Activated CD8-positive, alpha-beta memory T cell treated with anti-CD3 and anti-CD28 coated beads for 1 hour (primary cell): ENCODE measurements around the gene DNAJC12.
"Not testable (repeated sequence)": the region's sequence is repeated elsewhere in the genome, so short reads cannot be mapped to it uniquely, and the experiment has no call there.

Experiments used
- DNase-seq, 2 donors: peaks; one replicate each; pipeline ENCODE4 v3.0.0-alpha.2; 2020; ENCODE audit warnings: low read depth in 1 of 2; ENCODE audit errors: extremely low read depth in 1 of 2

Gene DNAJC12

GRCh38 chr10:67837541-67838314, at the start of gene DNAJC12:
DNAJC12 (minus strand) TSS chr10:67838188; CDS start chr10:67838011, 177 bp downstream.
- DNase-seq: no peak

GRCh38 chr10:67884842-67885670, 47.1 kb upstream of the DNAJC12 start:
- DNase-seq: peak; percentile 21 to 51

- peak; percentile 87 to 92 for DNase-seq
Measured at GRCh38 chr10:67884313-67884841, 46.4 kb upstream of the DNAJC12 start, which contains the start of gene SIRT1. SIRT1 (plus strand) TSS chr10:67884656; CDS start chr10:67884722, 66 bp downstream.

- no peak for DNase-seq
Measured at GRCh38 chr10:67883710-67884312, 45.8 kb upstream of the DNAJC12 start.

GRCh38 chr10:67878133-67878532, 40.1 kb upstream of the DNAJC12 start:
- DNase-seq: no peak

GRCh38 chr10:67877421-67877820, 39.4 kb upstream of the DNAJC12 start:
- not testable (repeated sequence) for DNase-seq

- no peak for DNase-seq
Measured at GRCh38 chr10:67875340-67876238, 37.6 kb upstream of the DNAJC12 start.

- no peak for DNase-seq
Measured at GRCh38 chr10:67869996-67870395, 32.0 kb upstream of the DNAJC12 start.

GRCh38 chr10:67868132-67868531, 30.1 kb upstream of the DNAJC12 start:
- no peak for DNase-seq

GRCh38 chr10:67864607-67865371, 26.8 kb upstream of the DNAJC12 start:
- DNase-seq: no peak

GRCh38 chr10:67863094-67863493, 25.1 kb upstream of the DNAJC12 start:
- DNase-seq: no peak

- no peak for DNase-seq
Measured at GRCh38 chr10:67861750-67862432, 23.9 kb upstream of the DNAJC12 start.

- DNase-seq: no peak
Measured at GRCh38 chr10:67858971-67859370, 21.0 kb upstream of the DNAJC12 start.

- DNase-seq: no peak
Measured at GRCh38 chr10:67853512-67853911, 15.5 kb upstream of the DNAJC12 start.

GRCh38 chr10:67852761-67853160, 14.8 kb upstream of the DNAJC12 start:
- no peak for DNase-seq

- DNase-seq: no peak
Measured at GRCh38 chr10:67851186-67851585, 13.2 kb upstream of the DNAJC12 start.

- DNase-seq: peak; percentile 75 to 88
Measured at GRCh38 chr10:67849331-67850011, 11.5 kb upstream of the DNAJC12 start.

GRCh38 chr10:67843284-67843683, 5.3 kb upstream of the DNAJC12 start:
- DNase-seq: no peak
